Right ventricle myocardium superior (tissue), 1 donor: ENCODE measurements around the gene SMARCA2. TPM values are rescaled to one million over a fixed set of nuclear protein-coding genes. Genes with fewer than 3 reads are reported as not detected.

ENCODE experiments used
- ATAC-seq: fragments of 200-7000 bp; cut with Tn5 transposase; one replicate; pipeline ENCODE4 v1.9.1; 2020; ENCODE audit warnings: mild to moderate bottlenecking; ENCODE audit not compliant: poor library complexity
- DNase-seq: peaks from one replicate; pipeline ENCODE4 v3.0.0-alpha.2; 2020
- intact Hi-C: fragments of 100-400 bp; cut with DNase I; formaldehyde crosslinking; loops from one replicate; pipeline ENCODE4 v1.11.2; 2022
- long read RNA-seq: library from polyadenylated mRNA; unstranded; transcript quantifications from one replicate; pipeline ENCODE4 v2.0.0, GENCODE V29; 2021
- total RNA-seq: library from RNA; stranded (reverse); fragmentation: NEBNext Ultra II Directional; extraction: Animal tissue kit (Norgen Biotek cat#: 25700); gene quantifications from one replicate; pipeline ENCODE4 v1.2.1, GENCODE V29; 2021
- donor health status: DM: no; HTN: yes; CAD: no; lungs with severe emphysema.

Gene SMARCA2
- 101 TPM for total RNA-seq
- long read RNA-seq, full-length matches to known transcripts: 4 of 65 reads
- long read RNA-seq, partial matches to known transcripts: 51 of 65 reads
- long read RNA-seq, other reads (novel, unspliced or antisense): 10 of 65 reads

GRCh38 chr9:2014696-2015580 is at the start of gene SMARCA2:
Gene SMARCA2, plus strand, starts transcription at chr9:2015347. Its CDS starts 13,676 bp downstream, at chr9:2029023.
- DNase-seq (peak; percentile 99), ATAC-seq (peak; percentile 86)
- intact Hi-C loops: no loop called here

GRCh38 chr9:1966725-1967366 is 48.3 kb upstream of the SMARCA2 start:
- intact Hi-C loops: no loop called here
- DNase-seq (no peak), ATAC-seq (no peak)

- intact Hi-C loops: no loop called here
- no peak for DNase-seq
- no peak for ATAC-seq
Measured at GRCh38 chr9:1969160-1969559, 46.0 kb upstream of the SMARCA2 start.

GRCh38 chr9:1969898-1970297 is 45.2 kb upstream of the SMARCA2 start:
- intact Hi-C loops: no loop called here
- no peak for ATAC-seq
- no peak for DNase-seq

GRCh38 chr9:1972672-1973071 is 42.5 kb upstream of the SMARCA2 start:
- no peak for DNase-seq
- intact Hi-C loops: no loop called here
- ATAC-seq: no peak

- ATAC-seq (no peak), DNase-seq (no peak)
- intact Hi-C loops: no loop called here
Measured at GRCh38 chr9:1977026-1977425, 38.1 kb upstream of the SMARCA2 start.

GRCh38 chr9:1978941-1979340 is 36.2 kb upstream of the SMARCA2 start:
- ATAC-seq: peak; percentile 59
- intact Hi-C loops: no loop called here
- DNase-seq: peak; percentile 44

GRCh38 chr9:1979741-1980367 is 35.3 kb upstream of the SMARCA2 start:
- intact Hi-C loops: no loop called here
- DNase-seq (peak; percentile 52), ATAC-seq (peak; percentile 88)

- intact Hi-C loops: no loop called here
- ATAC-seq (peak; percentile 43), DNase-seq (no peak)
Measured at GRCh38 chr9:1980387-1980786, 34.8 kb upstream of the SMARCA2 start.

- DNase-seq: no peak
- intact Hi-C loops: no loop called here
- no peak for ATAC-seq
Measured at GRCh38 chr9:1982074-1982473, 33.1 kb upstream of the SMARCA2 start.

GRCh38 chr9:1986341-1986740 is 28.8 kb upstream of the SMARCA2 start:
- DNase-seq (no peak), ATAC-seq (no peak)
- intact Hi-C loops: no loop called here

GRCh38 chr9:1989500-1989899 is 25.6 kb upstream of the SMARCA2 start:
- ATAC-seq: no peak

GRCh38 chr9:1994180-1994579 is 21.0 kb upstream of the SMARCA2 start:
- intact Hi-C loops: no loop called here

More at GRCh38 chr9:1989500-1989899, 25.6 kb upstream of the SMARCA2 start:
- DNase-seq: no peak
- intact Hi-C loops: no loop called here

GRCh38 chr9:1995084-1995483 is 20.1 kb upstream of the SMARCA2 start:
- intact Hi-C loops: no loop called here

More at GRCh38 chr9:1994180-1994579, 21.0 kb upstream of the SMARCA2 start:
- DNase-seq (no peak), ATAC-seq (no peak)

GRCh38 chr9:1996156-1996555 is 19.0 kb upstream of the SMARCA2 start:
- intact Hi-C loops: no loop called here
- no peak for ATAC-seq
- no peak for DNase-seq

More at GRCh38 chr9:1995084-1995483, 20.1 kb upstream of the SMARCA2 start:
- DNase-seq (no peak), ATAC-seq (no peak)

- DNase-seq: no peak
- intact Hi-C loops: no loop called here
- ATAC-seq: no peak
Measured at GRCh38 chr9:1997646-1998045, 17.5 kb upstream of the SMARCA2 start.

- ATAC-seq (no peak), DNase-seq (no peak)
- intact Hi-C loops: no loop called here
Measured at GRCh38 chr9:1998111-1998510, 17.0 kb upstream of the SMARCA2 start.

GRCh38 chr9:2000314-2000713 is 14.8 kb upstream of the SMARCA2 start:
- DNase-seq (no peak), ATAC-seq (no peak)
- intact Hi-C loops: no loop called here

GRCh38 chr9:2008372-2008771 is 6.8 kb upstream of the SMARCA2 start:
- DNase-seq (no peak), ATAC-seq (no peak)
- intact Hi-C loops: no loop called here
